H1 (cell line): ENCODE measurements around the gene CSF3.

Experiments
- ASH2L ChIP-seq: fragments of 200-600, 300-600 bp; sonication (generic); IDR thresholded peaks from one replicate; pipeline ENCODE4 v1.7.1; 2017; ENCODE audit warnings: low read length
- EGR1 ChIP-seq: IDR thresholded peaks from 2 replicates; pipeline ENCODE4 v1.6.1; 2011; ENCODE audit warnings: low read depth, low read length, borderline replicate concordance
- JUND ChIP-seq: IDR thresholded peaks from 2 replicates; pipeline ENCODE4 v1.6.1; 2011; ENCODE audit warnings: mild to moderate bottlenecking, improper control_type of control experiment, low read length

- no peak for TF ChIP-seq EGR1
- no peak for TF ChIP-seq JUND
- no peak for TF ChIP-seq ASH2L
Observed at GRCh38 chr17:39975801-39976200, 39.4 kb upstream of the CSF3 start.
